Right lobe of liver (tissue), 4 donors: ENCODE results near the gene SLC8A1.

Experiments
- POLR2A ChIP-seq: fragments of 450-650 bp; IDR thresholded peaks from one replicate; pipeline ENCODE4 v1.6.1; 2017; ENCODE audit warnings: antibody characterized with exemption, mild to moderate bottlenecking
- TF ChIP-seq, protein P1 (sequence below), 4 donors: fragments of 200-600 bp in 3 of 4; fragments of 450-650 bp in 1 of 4; IDR thresholded peaks; one replicate each; pipeline versions ENCODE4 v1.5.1 to v1.8.0; 2016 to 2022; ENCODE audit warnings: antibody characterized with exemption in 4 of 4, mild to moderate bottlenecking in 2 of 4
- donor health status: DM: no; HTN: no; CAD: no.
- donor health status: DM: no; HTN: no; CAD: no.
- donor health status: DM: no; HTN: yes; CAD: no.

DNA sequence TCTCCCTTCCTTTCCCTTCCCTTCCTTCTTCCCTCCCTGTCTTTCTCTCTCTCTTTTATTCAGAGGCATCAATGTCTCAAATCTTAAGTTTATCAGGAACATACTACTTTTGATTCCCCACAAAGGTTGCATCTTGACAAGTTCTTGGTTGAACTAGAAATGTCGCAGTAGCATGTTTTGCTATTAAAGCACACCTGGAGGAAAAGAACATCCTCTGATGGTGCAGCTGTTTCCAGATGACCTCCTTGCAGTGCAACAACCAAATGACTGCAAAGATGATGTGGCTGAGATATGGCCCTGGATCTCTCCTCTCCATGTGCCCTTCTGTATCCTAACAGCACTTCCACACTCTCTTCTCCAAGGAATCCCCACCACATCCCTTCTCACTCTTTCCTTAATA is 127.2 kb downstream of the SLC8A1 start:
- TF ChIP-seq, protein P1, sequence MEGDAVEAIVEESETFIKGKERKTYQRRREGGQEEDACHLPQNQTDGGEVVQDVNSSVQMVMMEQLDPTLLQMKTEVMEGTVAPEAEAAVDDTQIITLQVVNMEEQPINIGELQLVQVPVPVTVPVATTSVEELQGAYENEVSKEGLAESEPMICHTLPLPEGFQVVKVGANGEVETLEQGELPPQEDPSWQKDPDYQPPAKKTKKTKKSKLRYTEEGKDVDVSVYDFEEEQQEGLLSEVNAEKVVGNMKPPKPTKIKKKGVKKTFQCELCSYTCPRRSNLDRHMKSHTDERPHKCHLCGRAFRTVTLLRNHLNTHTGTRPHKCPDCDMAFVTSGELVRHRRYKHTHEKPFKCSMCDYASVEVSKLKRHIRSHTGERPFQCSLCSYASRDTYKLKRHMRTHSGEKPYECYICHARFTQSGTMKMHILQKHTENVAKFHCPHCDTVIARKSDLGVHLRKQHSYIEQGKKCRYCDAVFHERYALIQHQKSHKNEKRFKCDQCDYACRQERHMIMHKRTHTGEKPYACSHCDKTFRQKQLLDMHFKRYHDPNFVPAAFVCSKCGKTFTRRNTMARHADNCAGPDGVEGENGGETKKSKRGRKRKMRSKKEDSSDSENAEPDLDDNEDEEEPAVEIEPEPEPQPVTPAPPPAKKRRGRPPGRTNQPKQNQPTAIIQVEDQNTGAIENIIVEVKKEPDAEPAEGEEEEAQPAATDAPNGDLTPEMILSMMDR (IDR thresholded peaks at IDR 0.05), result no peak
- no peak for TF ChIP-seq POLR2A
